CD8-positive, alpha-beta memory T cell (primary cell): ENCODE data around the gene FEM1B. TPM values are rescaled to one million over a fixed set of nuclear protein-coding genes. Genes with fewer than 3 reads are reported as not detected.

ENCODE experiments used
- CTCF ChIA-PET: fragments of 350-600 bp; sonication (Branson Sonifier 250); formaldehyde crosslinking; loops from one replicate; lab custom pipeline; 2021; ENCODE audit warnings: antibody characterized with exemption; lab: Charles Lee
- POLR2A ChIA-PET: fragments of 350-600 bp; sonication (Branson Sonifier 250); formaldehyde crosslinking; loops from one replicate; lab custom pipeline; 2021; ENCODE audit warnings: antibody characterized with exemption; lab: Charles Lee
- DNase-seq, 5 donors: peaks; one replicate each; pipeline versions ENCODE4 v3.0.0 to v3.0.0-alpha.2; 2020 to 2022; ENCODE audit warnings: mixed read lengths in 1 of 5
- H3K27ac ChIP-seq: one replicate; pipeline ENCODE4 v1.7.0; 2013; ENCODE audit warnings: low read depth, mild to moderate bottlenecking, low read length, moderate library complexity
- H3K27me3 ChIP-seq: 2 replicates; pipeline ENCODE4 v1.7.0; 2013; ENCODE audit warnings: low read length, mild to moderate bottlenecking; ENCODE audit not compliant: insufficient read depth, poor library complexity, severe bottlenecking
- H3K36me3 ChIP-seq: 2 replicates; pipeline ENCODE4 v1.7.0; 2013; ENCODE audit warnings: mild to moderate bottlenecking, low read length, moderate library complexity; ENCODE audit not compliant: insufficient read depth
- H3K4me1 ChIP-seq: 2 replicates; pipeline ENCODE4 v1.7.0; 2013; ENCODE audit warnings: mild to moderate bottlenecking, low read length, moderate library complexity; ENCODE audit not compliant: insufficient read depth
- H3K4me3 ChIP-seq: 2 replicates; pipeline ENCODE4 v1.7.0; 2013; ENCODE audit warnings: mild to moderate bottlenecking, low read length
- H3K9me3 ChIP-seq: 2 replicates; pipeline ENCODE4 v1.7.0; 2013; ENCODE audit warnings: mild to moderate bottlenecking, low read length
- H3K27ac Mint-ChIP-seq, 8 donors: one replicate each; pipeline ENCODE4 v1.8.0; 2020 to 2021; ENCODE audit warnings: mixed read lengths in 8 of 8, mild to moderate bottlenecking in 6 of 8, inconsistent platforms in 3 of 8, moderate library complexity in 3 of 8
- H3K27me3 Mint-ChIP-seq, 2 donors: one replicate each; pipeline ENCODE4 v1.8.0; 2020 to 2021; ENCODE audit warnings: mixed read lengths in 2 of 2, mild to moderate bottlenecking in 1 of 2, moderate library complexity in 1 of 2
- H3K36me3 Mint-ChIP-seq, 3 donors: one replicate each; pipeline ENCODE4 v1.8.0; 2020 to 2021; ENCODE audit warnings: mixed read lengths in 3 of 3, inconsistent platforms in 1 of 3, mild to moderate bottlenecking in 1 of 3
- H3K4me1 Mint-ChIP-seq, 3 donors: one replicate each; pipeline ENCODE4 v1.8.0; 2020 to 2021; ENCODE audit warnings: mixed read lengths in 3 of 3, inconsistent platforms in 1 of 3, mild to moderate bottlenecking in 1 of 3
- H3K4me3 Mint-ChIP-seq, 7 donors: one replicate each; pipeline ENCODE4 v1.8.0; 2020 to 2021; ENCODE audit warnings: mixed read lengths in 7 of 7, mild to moderate bottlenecking in 6 of 7, moderate library complexity in 4 of 7, inconsistent platforms in 2 of 7
- H3K9me3 Mint-ChIP-seq, 5 donors: one replicate each; pipeline ENCODE4 v1.8.0; 2020 to 2022; ENCODE audit warnings: mixed read lengths in 5 of 5, mild to moderate bottlenecking in 3 of 5, moderate library complexity in 2 of 5, inconsistent platforms in 1 of 5
- polyA plus RNA-seq: library from polyadenylated mRNA; unstranded; fragments of 300-500 nt; fragmentation: Illumina TruSeq; gene quantifications from one replicate; pipeline ENCODE4 v1.2.3, GENCODE V29; 2021
- total RNA-seq, 2 experiments: library from RNA; stranded (reverse); gene quantifications; one replicate each; pipeline ENCODE4 v1.2.3, GENCODE V29; 2021

The FEM1B gene
- total and polyA plus RNA-seq, 3 experiments from 2014 or later, result 16.9 to 39.6 (median 37.7) TPM

- ChIA-PET CTCF (interaction anchor here (1.6 to 2.4 kb wide), 4 partner anchors 24 to 52 kb away, joined by 4 to 19 read pairs (median 11); partner anchors contain the start of gene FEM1B), POLR2A (no interaction called here)
- no peak for DNase-seq
- H3K9me3 Mint-ChIP-seq, result no peaks in the 10 kb centered on the region
- no peaks in the 10 kb centered on the region for H3K36me3 Mint-ChIP-seq
- Histone ChIP-seq H3K27ac (no peak overlapping the region), H3K27me3 (peaks cover 3% of the 10 kb centered on the region), H3K4me1 (peaks cover 5% of the 10 kb centered on the region), H3K9me3 (no peaks in the 10 kb centered on the region), H3K36me3 (no peaks in the 10 kb centered on the region), H3K4me3 (no peak overlapping the region)
- no peak overlapping the region for H3K4me3 Mint-ChIP-seq
- H3K27me3 Mint-ChIP-seq, result peaks cover 0 to 11% of the 10 kb centered on the region in 2 donors
- peaks cover 10 to 13% (median 11%) of the 10 kb centered on the region in 3 donors for H3K4me1 Mint-ChIP-seq
- H3K27ac Mint-ChIP-seq, result no peak overlapping the region
These were observed 27.9 kb downstream of the FEM1B start for GRCh38 chr15:68305420-68305871.

DNA sequence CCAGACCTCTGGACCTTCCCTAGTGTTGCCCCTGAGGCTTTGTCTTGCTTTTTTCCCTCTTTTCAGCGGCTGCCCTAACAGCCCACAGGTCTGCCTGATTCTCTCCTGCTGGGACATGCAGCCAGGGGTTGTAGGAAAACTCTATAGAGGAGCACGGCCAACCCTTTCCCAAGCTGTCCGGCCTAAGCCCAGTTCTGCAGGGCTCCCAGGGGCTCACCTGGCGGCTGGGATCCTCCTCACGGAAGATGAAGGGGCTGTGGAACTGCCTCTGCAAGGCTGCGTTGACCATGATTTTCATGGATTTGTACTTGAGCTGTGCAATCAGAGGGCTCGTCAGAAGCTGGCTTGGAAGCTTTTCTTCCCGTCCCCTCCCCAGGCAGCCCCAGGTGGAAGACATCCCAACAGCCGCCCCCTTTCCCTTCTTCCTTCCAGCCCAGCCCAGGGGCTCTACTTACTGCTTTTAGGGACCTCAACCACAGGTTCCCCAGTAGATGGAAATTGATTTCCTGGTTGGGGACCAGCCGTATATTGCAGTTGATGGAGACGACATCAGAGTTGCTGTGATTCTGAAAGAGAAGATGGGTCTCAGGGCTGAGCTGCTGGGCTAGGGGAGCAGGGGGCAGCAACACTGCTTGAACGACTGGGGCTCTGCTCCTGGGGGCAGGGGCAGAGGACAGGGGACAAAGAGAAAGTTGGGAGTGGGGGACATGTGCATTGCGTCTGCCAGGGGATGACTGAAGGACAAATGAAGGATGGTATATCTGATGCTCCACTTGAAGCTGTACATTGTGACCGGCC lies 29.8 kb downstream of the FEM1B start:
- Histone ChIP-seq H3K4me1 (peaks cover 5% of the 10 kb centered on the region), H3K36me3 (no peaks in the 10 kb centered on the region), H3K4me3 (no peak overlapping the region), H3K27me3 (peaks cover 3% of the 10 kb centered on the region), H3K9me3 (no peaks in the 10 kb centered on the region), H3K27ac (no peak overlapping the region)
- H3K4me1 Mint-ChIP-seq, result peaks cover 9 to 10% (median 10%) of the 10 kb centered on the region in 3 donors
- H3K27me3 Mint-ChIP-seq, result peaks cover 0 to 11% of the 10 kb centered on the region in 2 donors
- H3K36me3 Mint-ChIP-seq, result no peaks in the 10 kb centered on the region
- H3K27ac Mint-ChIP-seq, result peak overlapping the region in 1 of 8 donors; percentile 75
- CTCF ChIA-PET, result interaction anchor here (0.9 to 2.4 kb wide), 9 partner anchors 10 to 112 kb away, joined by 3 to 19 read pairs (median 5); partner anchors contain the start of gene FEM1B
- H3K9me3 Mint-ChIP-seq, result no peaks in the 10 kb centered on the region
- POLR2A ChIA-PET, result no interaction called here
- DNase-seq, result no peak
- no peak overlapping the region for H3K4me3 Mint-ChIP-seq

- H3K4me3 ChIP-seq, result no peak overlapping the region
- peaks cover 5 to 14% of the 10 kb centered on the region in 2 donors for H3K27me3 Mint-ChIP-seq
These were observed 31.5 kb downstream of the FEM1B start for GRCh38 chr15:68309024-68309423.

GRCh38 chr15:68310178-68310803 lies 32.7 kb downstream of the FEM1B start:
- Mint-ChIP-seq H3K27ac (no peak overlapping the region), H3K9me3 (no peaks in the 10 kb centered on the region), H3K36me3 (no peaks in the 10 kb centered on the region), H3K4me1 (peaks cover 9 to 10% (median 10%) of the 10 kb centered on the region in 3 donors), H3K4me3 (no peak overlapping the region), H3K27me3 (peaks cover 7 to 17% of the 10 kb centered on the region in 2 donors)
- CTCF ChIA-PET, result no interaction called here
- Histone ChIP-seq H3K27me3 (peaks cover 3% of the 10 kb centered on the region), H3K4me1 (peaks cover 5% of the 10 kb centered on the region), H3K9me3 (no peaks in the 10 kb centered on the region), H3K4me3 (no peak overlapping the region), H3K36me3 (no peaks in the 10 kb centered on the region), H3K27ac (no peak overlapping the region)
- POLR2A ChIA-PET, result no interaction called here
- no peak for DNase-seq

More at GRCh38 chr15:68309024-68309423, 31.5 kb downstream of the FEM1B start:
- H3K36me3 ChIP-seq, result no peaks in the 10 kb centered on the region
- no peak for DNase-seq
- H3K27me3 ChIP-seq, result peaks cover 3% of the 10 kb centered on the region
- CTCF ChIA-PET, result interaction anchor here (1.1 kb wide), 1 partner anchor 56 kb away, joined by 3 read pairs; no protein-coding TSS in a partner anchor
- H3K27ac Mint-ChIP-seq, result no peak overlapping the region
- no peak overlapping the region for H3K27ac ChIP-seq
- no peaks in the 10 kb centered on the region for H3K9me3 Mint-ChIP-seq
- no peaks in the 10 kb centered on the region for H3K36me3 Mint-ChIP-seq
- H3K4me3 Mint-ChIP-seq, result no peak overlapping the region
- peaks cover 5% of the 10 kb centered on the region for H3K4me1 ChIP-seq
- no peaks in the 10 kb centered on the region for H3K9me3 ChIP-seq
- H3K4me1 Mint-ChIP-seq, result peaks cover 9 to 10% (median 10%) of the 10 kb centered on the region in 3 donors
- POLR2A ChIA-PET, result no interaction called here

GRCh38 chr15:68310804-68311463 lies 33.4 kb downstream of the FEM1B start:
- H3K4me3 Mint-ChIP-seq, result no peak overlapping the region
- ChIA-PET POLR2A (no interaction called here), CTCF (no interaction called here)
- Histone ChIP-seq H3K4me1 (peaks cover 5% of the 10 kb centered on the region), H3K9me3 (no peaks in the 10 kb centered on the region), H3K27ac (no peak overlapping the region), H3K27me3 (peaks cover 3% of the 10 kb centered on the region), H3K36me3 (no peaks in the 10 kb centered on the region), H3K4me3 (no peak overlapping the region)
- no peaks in the 10 kb centered on the region for H3K9me3 Mint-ChIP-seq
- DNase-seq, result no peak
- H3K27ac Mint-ChIP-seq, result no peak overlapping the region
- H3K4me1 Mint-ChIP-seq, result peaks cover 9 to 10% (median 10%) of the 10 kb centered on the region in 3 donors
- H3K36me3 Mint-ChIP-seq, result no peaks in the 10 kb centered on the region
- peaks cover 7 to 19% of the 10 kb centered on the region in 2 donors for H3K27me3 Mint-ChIP-seq

GRCh38 chr15:68311464-68311835 lies 33.9 kb downstream of the FEM1B start:
- no peak overlapping the region for H3K4me3 ChIP-seq
- no peak overlapping the region for H3K27ac ChIP-seq
- H3K9me3 Mint-ChIP-seq, result no peaks in the 10 kb centered on the region
- ChIA-PET CTCF (no interaction called here), POLR2A (no interaction called here)
- no peak for DNase-seq
- H3K36me3 ChIP-seq, result no peaks in the 10 kb centered on the region
- H3K27ac Mint-ChIP-seq, result no peak overlapping the region
- H3K4me1 ChIP-seq, result peaks cover 2% of the 10 kb centered on the region
- no peaks in the 10 kb centered on the region for H3K9me3 ChIP-seq
- H3K4me1 Mint-ChIP-seq, result peaks cover 4 to 6% (median 5%) of the 10 kb centered on the region in 3 donors
- peaks cover under 1% of the 10 kb centered on the region for H3K27me3 ChIP-seq
- H3K27me3 Mint-ChIP-seq, result peaks cover 7 to 19% of the 10 kb centered on the region in 2 donors
- H3K36me3 Mint-ChIP-seq, result no peaks in the 10 kb centered on the region
- H3K4me3 Mint-ChIP-seq, result no peak overlapping the region

DNA sequence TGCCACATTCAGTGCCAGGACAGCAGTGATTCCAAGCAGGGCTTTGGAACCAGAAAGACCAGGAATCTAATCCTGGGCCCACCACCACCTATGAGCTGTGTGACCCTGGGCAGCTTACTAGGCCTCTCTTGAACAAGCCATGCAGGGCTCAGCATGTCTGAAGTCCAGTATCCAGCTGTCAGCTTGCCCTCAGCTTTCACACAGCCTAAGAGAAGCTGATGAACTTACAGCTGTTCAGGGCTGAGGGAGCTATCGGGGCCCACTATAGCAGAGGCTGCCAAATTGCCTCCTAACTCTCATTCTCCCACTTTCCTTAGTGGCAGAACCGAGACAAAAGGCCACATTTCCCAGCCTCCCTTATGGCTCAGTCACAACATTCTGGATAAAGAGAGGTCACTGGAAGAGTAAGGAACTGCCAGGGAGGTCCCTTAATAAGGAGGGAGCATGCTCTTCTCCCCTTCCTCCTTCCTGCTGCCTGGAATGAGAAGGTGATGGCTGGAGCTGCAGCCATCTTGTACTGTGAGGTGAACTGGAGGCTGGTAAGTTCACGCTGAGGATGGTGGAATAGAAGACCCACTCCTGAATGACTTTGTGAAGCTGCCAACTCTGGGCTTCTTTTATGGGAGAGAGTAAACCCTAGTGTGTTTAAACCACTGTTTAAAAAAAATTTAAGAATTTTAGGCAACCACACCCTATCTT lies 34.5 kb downstream of the FEM1B start:
- peaks cover 9 to 19% of the 10 kb centered on the region in 2 donors for H3K27me3 Mint-ChIP-seq
- Histone ChIP-seq H3K9me3 (no peaks in the 10 kb centered on the region), H3K4me1 (no peaks in the 10 kb centered on the region), H3K27me3 (no peaks in the 10 kb centered on the region), H3K27ac (no peak overlapping the region), H3K36me3 (no peaks in the 10 kb centered on the region), H3K4me3 (no peak overlapping the region)
- CTCF ChIA-PET, result no interaction called here
- no peak for DNase-seq
- H3K4me3 Mint-ChIP-seq, result no peak overlapping the region
- POLR2A ChIA-PET, result no interaction called here
- no peaks in the 10 kb centered on the region for H3K9me3 Mint-ChIP-seq
- H3K36me3 Mint-ChIP-seq, result no peaks in the 10 kb centered on the region
- peaks cover 0 to under 1% (median 0%) of the 10 kb centered on the region in 3 donors for H3K4me1 Mint-ChIP-seq
- no peak overlapping the region for H3K27ac Mint-ChIP-seq
